ENCODE measurements around the gene SNTB2.

GRCh38 chr16:69344171-69344570 is 157.2 kb downstream of the SNTB2 start:
- TF ChIP-seq RAD21 (IDR thresholded peaks at IDR 0.05; ENCODE audit: low read length) (no peak), CTCF (conservative IDR thresholded peaks at IDR 0.05; ENCODE audit: low read depth, low read length) (no peak)

Data from IMR-90 (cell line).